ENCODE measurements around the gene AZGP1.
"Not testable (repeated sequence)": the region's sequence is repeated elsewhere in the genome, so short reads cannot be mapped to it uniquely, and the experiment has no call there.

Gene AZGP1

DNA sequence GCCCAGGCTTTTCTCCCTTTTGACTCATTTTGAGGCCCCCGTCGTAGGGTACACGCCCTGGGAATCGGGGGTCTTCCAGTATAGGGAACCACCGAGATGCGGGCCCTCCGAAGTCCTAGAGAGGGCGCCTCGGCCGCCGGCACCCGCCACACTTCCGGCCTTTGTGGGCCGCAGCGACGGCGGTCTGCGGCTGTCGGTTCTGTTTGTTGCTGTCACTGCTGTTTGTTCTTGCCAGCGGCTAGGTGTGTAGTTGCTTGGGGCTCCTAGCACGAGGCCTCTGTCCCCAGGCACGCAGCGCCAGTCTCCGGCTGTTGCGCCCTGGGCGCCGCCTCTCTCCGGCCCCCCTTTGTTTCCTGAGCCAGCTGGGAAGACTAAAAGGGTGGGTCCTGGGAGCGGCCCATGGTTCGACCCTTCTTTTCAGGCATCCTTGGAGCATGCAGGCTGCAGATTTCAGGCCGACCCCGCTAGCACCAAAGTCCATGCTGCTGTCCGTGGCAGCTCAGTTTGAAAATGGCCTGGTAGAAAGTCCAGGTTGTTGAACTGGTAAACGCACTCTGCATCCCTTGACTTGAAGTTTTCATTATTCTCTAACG is 21.8 kb upstream of the AZGP1 start:
- DNase-seq (ENCODE audit: low spot score), result no peak

DNA sequence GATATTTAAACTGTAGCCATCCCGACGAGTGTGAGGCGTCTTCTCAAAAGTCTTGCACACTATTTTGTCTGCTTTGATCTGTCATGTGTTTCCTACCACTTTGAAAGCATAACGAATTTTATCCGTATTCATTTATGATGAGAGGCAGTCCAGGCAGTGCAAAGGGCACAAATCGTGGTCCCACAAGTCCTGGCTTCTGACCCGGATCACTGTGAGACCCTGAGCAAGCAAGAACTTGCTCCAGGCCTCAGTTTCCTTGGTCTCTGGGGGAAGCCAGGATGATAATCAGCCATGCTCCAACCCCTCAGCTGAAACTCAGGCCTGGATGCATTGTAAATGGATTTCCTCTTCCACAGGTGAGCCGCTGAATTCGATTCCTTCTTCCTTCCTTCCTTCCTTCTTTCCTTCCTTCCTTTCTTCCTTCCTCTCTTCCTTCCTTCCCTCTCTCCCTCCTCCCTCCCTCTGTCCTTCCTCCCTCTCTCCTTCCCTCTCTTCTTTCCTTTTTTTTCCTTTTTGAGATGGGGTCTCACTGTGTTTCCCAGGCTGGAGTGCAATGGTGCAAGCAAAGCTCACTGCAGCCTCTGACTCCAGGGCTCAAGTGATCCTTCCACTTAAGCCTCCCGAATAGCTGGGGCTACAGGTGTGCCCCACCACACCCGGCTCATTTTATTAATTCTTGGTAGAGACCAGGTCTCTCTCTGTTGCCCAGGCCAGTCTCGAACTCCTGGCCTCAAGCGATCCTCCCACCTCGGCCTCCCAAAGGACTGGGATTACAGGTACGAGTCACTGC is 21.1 kb upstream of the AZGP1 start:
- no peak for DNase-seq (ENCODE audit: low spot score)

DNA sequence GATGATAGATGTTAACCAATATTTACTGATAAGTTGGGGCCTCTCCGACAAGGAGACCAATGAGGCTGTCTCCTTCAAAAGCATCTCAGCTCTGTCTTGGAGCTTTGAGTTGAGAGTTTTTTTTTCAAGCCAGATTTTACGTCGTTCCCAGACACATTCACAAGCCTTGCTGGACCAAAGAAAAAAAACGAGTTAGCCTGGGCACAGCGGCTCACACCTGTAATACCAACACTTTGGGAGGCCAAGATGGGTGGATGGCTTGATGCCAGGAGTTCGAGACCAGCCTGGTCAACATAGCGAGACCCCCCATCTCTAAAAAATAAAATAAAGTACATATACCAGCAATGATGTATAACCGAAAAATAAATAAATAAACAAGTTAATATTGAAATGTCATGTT is 19.0 kb upstream of the AZGP1 start:
- DNase-seq (ENCODE audit: low spot score), result no peak

DNA sequence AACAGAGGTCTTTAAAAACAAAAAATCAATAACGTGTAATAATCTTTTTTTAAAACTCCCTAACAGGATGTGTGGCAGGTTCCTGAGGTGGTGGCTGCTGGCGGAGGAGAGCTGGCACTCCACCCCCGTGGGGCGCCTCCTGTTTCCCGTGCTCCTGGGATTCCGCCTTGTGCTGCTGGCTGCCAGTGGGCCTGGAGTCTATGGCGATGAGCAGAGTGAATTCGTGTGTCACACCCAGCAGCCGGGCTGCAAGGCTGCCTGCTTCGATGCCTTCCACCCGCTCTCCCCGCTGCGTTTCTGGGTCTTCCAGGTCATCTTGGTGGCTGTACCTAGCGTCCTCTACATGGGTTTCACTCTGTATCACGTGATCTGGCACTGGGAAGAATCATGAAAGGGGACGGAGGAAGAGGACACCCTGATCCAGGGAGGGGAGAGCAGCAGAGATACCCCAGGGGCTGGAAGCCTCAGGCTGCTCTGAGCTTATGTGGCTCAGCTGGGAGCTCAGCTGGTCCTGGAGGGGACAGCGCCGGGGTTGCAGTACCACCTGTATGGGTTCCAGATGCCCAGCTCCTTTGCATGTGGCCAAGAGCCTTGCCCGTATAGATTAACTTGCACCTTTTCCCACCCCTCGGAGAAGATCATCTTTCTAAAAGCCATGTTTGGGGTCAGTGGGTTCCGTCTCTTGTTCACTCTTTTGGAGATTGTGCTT is 16.7 kb upstream of the AZGP1 start:
- no peak for DNase-seq (ENCODE audit: low spot score)

DNA sequence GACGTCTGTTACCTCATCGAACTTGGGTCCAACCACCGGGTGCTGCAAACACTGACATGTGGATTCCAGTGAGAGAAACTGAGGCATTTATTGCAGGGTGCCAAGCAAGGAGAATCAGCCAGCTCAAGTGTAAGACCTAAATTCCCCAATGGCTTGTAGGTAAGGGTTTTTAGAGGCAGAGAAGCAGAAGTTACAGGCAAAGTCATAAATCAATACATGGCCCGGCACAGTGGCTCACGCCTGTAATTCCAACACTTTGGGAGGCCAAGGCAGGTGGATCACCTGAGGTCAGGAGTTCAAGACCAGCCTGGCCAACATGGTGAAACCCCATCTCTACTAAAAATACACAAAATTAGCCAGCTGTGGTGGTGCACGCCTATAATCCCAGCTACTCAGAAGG is 15.7 kb upstream of the AZGP1 start:
- not testable (repeated sequence) for DNase-seq (ENCODE audit: low spot score)

- DNase-seq (ENCODE audit: low spot score), result no peak
These were observed 14.6 kb upstream of the AZGP1 start for GRCh38 chr7:99990460-99990852.

DNA sequence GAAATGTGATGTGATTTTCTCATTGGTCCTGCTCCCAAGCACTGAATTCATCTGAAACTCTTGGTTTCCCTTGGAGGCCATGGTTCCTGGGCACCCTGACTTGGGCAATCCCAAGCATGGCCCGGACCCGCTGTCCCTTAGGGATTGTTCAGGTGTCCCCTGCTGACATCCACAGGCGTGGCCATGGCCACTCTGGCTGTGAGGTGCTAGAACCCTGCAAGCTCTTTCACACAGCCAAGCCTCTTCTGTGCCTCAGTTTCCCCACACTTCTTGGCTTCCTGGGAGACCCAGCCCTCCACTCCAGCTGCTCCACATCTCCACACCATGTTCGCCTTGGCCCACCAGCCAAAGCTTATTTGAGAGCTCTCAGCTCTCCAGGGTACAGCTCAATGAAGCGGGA is 12.0 kb upstream of the AZGP1 start:
- DNase-seq (ENCODE audit: low spot score), result no peak

DNA sequence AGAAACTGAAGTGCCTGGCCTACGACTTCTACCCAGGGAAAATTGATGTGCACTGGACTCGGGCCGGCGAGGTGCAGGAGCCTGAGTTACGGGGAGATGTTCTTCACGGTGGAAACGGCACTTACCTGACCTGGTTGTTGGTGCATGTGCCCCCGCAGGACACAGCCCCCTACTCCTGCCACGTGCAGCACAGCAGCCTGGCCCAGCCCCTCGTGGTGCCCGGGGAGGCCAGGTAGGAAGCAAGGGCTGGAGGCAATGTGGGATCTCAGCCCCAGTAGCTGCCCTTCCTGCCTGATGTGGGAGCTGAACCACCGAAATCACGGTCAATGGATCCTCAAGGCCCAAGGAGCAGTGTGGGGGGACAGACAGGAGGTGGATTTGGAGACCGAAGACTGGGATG is 11.5 kb upstream of the AZGP1 start:
- DNase-seq (ENCODE audit: low spot score), result not testable (repeated sequence)

DNA sequence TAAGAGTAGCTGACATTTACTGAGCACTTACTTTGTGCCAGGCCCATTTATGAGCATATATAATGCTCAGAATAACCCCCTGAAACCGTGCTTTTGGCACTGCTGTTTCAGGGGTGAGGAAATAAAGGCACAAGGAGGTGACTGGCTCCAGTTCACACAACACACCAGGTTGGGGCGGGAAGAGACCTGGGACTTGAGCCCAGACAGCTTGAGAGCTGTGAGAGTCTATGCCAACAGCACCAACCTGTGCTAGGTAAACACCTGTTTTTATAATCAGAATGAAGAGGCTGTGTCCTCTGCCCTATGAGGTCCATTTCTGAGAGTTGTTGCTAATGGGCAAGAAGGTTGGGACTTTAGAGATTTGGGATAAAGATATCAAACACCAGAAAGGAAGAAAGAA is 8.8 kb upstream of the AZGP1 start:
- DNase-seq (ENCODE audit: low spot score), result no peak

- not testable (repeated sequence) for DNase-seq (ENCODE audit: low spot score)
These were observed 5.2 kb upstream of the AZGP1 start for GRCh38 chr7:99981066-99981465.

- not testable (repeated sequence) for DNase-seq (ENCODE audit: low spot score)
These were observed 4.6 kb upstream of the AZGP1 start for GRCh38 chr7:99980448-99980872.

- DNase-seq (ENCODE audit: low spot score), result peak; percentile 44
These were observed 4.0 kb upstream of the AZGP1 start for GRCh38 chr7:99979814-99980225.

- no peak for DNase-seq (ENCODE audit: low spot score)
These were observed 795 bp upstream of the AZGP1 start for GRCh38 chr7:99976626-99977025.

DNA sequence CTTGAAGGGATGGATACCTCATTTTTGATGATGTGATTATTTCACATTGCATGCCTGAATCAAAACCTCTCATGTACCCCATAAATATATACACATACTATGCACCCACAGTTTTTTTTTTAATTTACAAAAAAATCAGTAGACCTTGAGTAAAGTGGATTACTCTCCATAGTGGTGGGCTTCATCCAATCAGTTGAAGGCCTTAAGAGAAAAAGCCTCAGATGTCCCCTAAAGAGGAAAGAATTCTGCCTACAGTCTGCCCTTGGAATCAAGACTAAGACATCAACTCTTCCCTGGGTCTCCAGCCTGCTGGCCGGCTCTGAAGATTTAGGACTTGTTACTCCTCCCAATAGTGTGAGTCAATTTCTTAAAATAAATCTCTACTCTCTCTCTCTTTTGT is 1.1 kb downstream of the AZGP1 start:
- no peak for DNase-seq (ENCODE audit: low spot score)

DNA sequence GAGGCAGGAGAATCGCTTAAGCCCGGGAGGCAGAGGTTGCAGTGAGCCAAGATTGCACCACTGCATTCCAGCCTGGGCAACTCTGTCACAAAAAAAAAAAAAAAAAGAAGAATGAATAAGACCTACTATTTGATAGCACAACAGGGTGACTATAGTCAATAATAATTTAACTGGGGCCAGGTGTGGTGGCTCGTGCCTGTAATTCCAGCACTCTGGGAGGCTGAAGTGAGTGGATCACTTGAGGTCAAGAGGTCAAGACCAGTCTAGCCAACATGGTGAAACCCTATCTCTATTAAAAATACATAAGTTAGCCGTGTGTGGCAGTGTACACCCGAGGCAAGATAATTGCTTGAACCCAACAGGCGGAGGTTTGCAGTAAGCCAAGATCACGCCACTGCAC is 2.0 kb downstream of the AZGP1 start:
- not testable (repeated sequence) for DNase-seq (ENCODE audit: low spot score)

GRCh38 chr7:99971242-99971641 is 4.6 kb downstream of the AZGP1 start:
- no peak for DNase-seq (ENCODE audit: low spot score)

GRCh38 chr7:99969813-99970212 is 6.0 kb downstream of the AZGP1 start:
- not testable (repeated sequence) for DNase-seq (ENCODE audit: low spot score)

DNA sequence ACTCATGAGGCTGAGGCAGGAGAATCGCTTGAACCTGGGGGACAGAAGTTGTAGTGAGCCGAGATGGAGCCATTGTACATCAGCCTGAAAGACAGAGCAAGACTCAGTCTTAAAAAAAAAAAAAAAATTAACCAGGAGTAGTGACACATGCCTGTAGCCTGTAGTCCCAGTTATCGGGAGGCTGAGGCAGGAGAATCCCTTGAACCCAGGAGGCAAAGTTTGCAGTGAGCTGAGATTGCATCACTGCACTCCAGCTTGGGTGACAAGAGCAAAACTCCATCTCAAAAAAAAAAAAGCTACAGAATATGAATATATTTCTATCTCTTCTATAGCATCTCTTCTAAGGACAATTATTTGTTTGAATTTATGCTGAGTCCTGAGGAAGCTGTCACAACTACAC is 6.5 kb downstream of the AZGP1 start:
- DNase-seq (ENCODE audit: low spot score), result no peak

DNA sequence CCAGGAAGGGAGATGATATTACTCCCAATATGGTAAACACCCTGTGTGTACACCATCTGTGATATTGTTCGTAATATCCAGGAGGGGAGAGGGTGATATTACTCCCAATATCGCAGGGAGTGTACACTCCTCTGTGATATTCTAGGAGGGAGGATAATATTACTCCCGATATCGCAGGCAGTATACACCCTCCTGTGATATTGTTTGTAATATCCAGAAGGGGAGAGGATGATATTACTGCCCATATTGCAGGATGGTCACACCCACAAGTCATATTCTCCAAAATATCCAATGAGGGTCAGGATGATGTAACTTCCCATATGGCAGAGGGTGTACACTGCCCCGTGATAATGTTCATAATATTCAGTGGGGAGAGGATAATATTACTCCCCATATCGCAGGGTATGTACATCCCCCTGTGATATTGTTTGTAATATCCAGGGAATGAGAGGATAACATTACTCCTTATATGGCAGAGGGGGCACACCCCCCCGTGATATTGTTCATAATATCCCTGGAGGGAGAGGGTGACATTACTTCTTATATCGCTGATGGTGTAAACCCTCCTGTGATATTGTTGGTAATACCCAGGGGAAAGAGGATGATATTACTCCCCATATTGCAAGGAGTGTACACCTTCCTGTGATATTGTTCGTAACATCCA is 17.1 kb downstream of the AZGP1 start:
- no peak for DNase-seq (ENCODE audit: low spot score)

- DNase-seq (ENCODE audit: low spot score), result peak; percentile 80
These were observed 20.6 kb downstream of the AZGP1 start for GRCh38 chr7:99955247-99955646.

GRCh38 chr7:99954643-99955042 is 21.2 kb downstream of the AZGP1 start:
- not testable (repeated sequence) for DNase-seq (ENCODE audit: low spot score)

DNA sequence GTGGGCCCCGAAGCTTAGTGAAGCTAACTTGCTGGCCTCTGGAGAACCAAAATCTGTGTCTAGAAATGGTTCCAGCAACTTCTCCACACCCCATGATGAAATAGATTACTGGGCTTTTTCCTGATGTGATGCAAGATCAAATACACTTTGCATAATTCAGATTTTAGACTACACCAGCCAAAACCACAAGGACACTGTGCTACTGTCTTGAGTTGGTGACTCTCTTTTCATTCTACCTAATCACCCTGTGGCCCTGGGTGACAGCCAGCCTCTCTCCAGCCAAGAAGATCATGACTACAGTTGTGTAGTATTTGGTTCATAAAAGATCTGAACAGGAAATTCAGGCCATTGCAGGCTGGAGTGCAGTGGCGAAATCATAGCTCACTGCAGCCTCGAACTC is 22.2 kb downstream of the AZGP1 start:
- peak; percentile 62 for DNase-seq (ENCODE audit: low spot score)

- DNase-seq (ENCODE audit: low spot score), result not testable (repeated sequence)
These were observed 23.2 kb downstream of the AZGP1 start for GRCh38 chr7:99952649-99953048.
